HepG2 (cell line): Measurements from ENCODE around the gene TSC22D1. TPM values are rescaled to one million over a fixed set of nuclear protein-coding genes. Genes with fewer than 3 reads are reported as not detected.
A peak's percentile ranks its signal among the peaks of the same experiment; 100 is the strongest.

Source experiments
- CEBPZ ChIP-seq: IDR thresholded peaks from 2 replicates; pipeline ENCODE4 v1.6.1; 2012; ENCODE audit warnings: low read length, improper control_type of control experiment
- DPF2 ChIP-seq: sonication (generic); formaldehyde crosslinking; IDR thresholded peaks from 2 replicates; pipeline ENCODE4 v1.4.0; 2020; ENCODE audit warnings: mild to moderate bottlenecking, low read depth, missing genetic modification reagents, borderline replicate concordance
- ETV5 ChIP-seq: IDR thresholded peaks from 2 replicates; pipeline ENCODE4 v1.6.1; 2018; ENCODE audit warnings: missing biosample characterization, missing genetic modification reagents, inconsistent platforms, borderline replicate concordance
- HMGXB4 ChIP-seq, 2 experiments: sonication (generic) in 1 of 2; formaldehyde crosslinking in 1 of 2; IDR thresholded peaks; 2 replicates each; pipeline versions ENCODE4 v1.4.0 to v1.6.1; 2018 to 2020; ENCODE audit warnings: missing genetic modification reagents in 2 of 2, borderline replicate concordance in 1 of 2, low read depth in 1 of 2, mild to moderate bottlenecking in 1 of 2, missing biosample characterization in 1 of 2
- JARID2 ChIP-seq: sonication (generic); formaldehyde crosslinking; IDR thresholded peaks from 2 replicates; pipeline ENCODE4 v1.8.1; 2023; ENCODE audit warnings: missing genetic modification reagents, inconsistent platforms; ENCODE audit not compliant: insufficient replicate concordance
- KDM1A ChIP-seq: IDR thresholded peaks from 2 replicates; pipeline ENCODE4 v1.6.1; 2016; ENCODE audit warnings: missing compliant biosample characterization
- NCOA1 ChIP-seq: sonication (generic); formaldehyde crosslinking; IDR thresholded peaks from 2 replicates; pipeline ENCODE4 v1.9.0; 2021; ENCODE audit warnings: missing genetic modification reagents
- PTBP1 ChIP-seq: fragments of 200-400 bp; formaldehyde crosslinking; IDR thresholded peaks from 2 replicates; pipeline ENCODE4 v1.6.1; 2018; ENCODE audit warnings: low read length, low read depth; ENCODE audit not compliant: poor library complexity, severe bottlenecking
- THYN1 ChIP-seq: sonication (generic); formaldehyde crosslinking; IDR thresholded peaks from 2 replicates; pipeline ENCODE4 v1.8.1; 2023; ENCODE audit warnings: low read depth, mild to moderate bottlenecking, moderate library complexity, missing genetic modification reagents, borderline replicate concordance
- ZC3H13 ChIP-seq: sonication (generic); formaldehyde crosslinking; IDR thresholded peaks from 2 replicates; pipeline ENCODE4 v1.8.1; 2023; ENCODE audit warnings: mild to moderate bottlenecking, missing genetic modification reagents, moderate library complexity
- ZNF75D ChIP-seq: sonication (generic); formaldehyde crosslinking; IDR thresholded peaks from 2 replicates; pipeline ENCODE4 v1.8.1; 2023; ENCODE audit warnings: missing genetic modification reagents, mild to moderate bottlenecking, borderline replicate concordance
- ZNF878 ChIP-seq: sonication (generic); formaldehyde crosslinking; IDR thresholded peaks from 2 replicates; pipeline ENCODE4 v1.8.1; 2023; ENCODE audit warnings: mild to moderate bottlenecking, missing genetic modification reagents, moderate library complexity
- ZZZ3 ChIP-seq: sonication (generic); formaldehyde crosslinking; IDR thresholded peaks from 2 replicates; pipeline ENCODE4 v1.4.0; 2020; ENCODE audit warnings: missing genetic modification reagents, mild to moderate bottlenecking, borderline replicate concordance
- polyA plus RNA-seq, 8 experiments: library from polyadenylated mRNA; depleted of rRNA in 3 of 8; stranded (reverse) in 7 of 8; unstranded in 1 of 8; fragments of >200 nt; fragmentation: Illumina TruSeq in 4 of 8; extraction: Trizol in 4 of 8; gene quantifications; 2 replicates each; pipeline versions ENCODE4 v1.2.1 to v1.2.3, GENCODE V29; 2011 to 2016; ENCODE audit warnings: low read depth in 4 of 8, missing spikeins in 1 of 8, mixed read lengths in 1 of 8; ENCODE audit not compliant: insufficient read depth in 1 of 8
- total RNA-seq, 5 experiments: library from RNA; depleted of rRNA; stranded (reverse); fragments of >200 nt; fragmentation: Illumina TruSeq; extraction: Trizol; gene quantifications; 2 replicates each; pipeline ENCODE4 v1.2.3, GENCODE V29; 2016; ENCODE audit warnings: low read depth in 1 of 5
- TF ChIP-seq, protein P1 (sequence below): sonication (generic); formaldehyde crosslinking; IDR thresholded peaks from 2 replicates; pipeline ENCODE4 v1.4.0; 2020; ENCODE audit warnings: missing genetic modification reagents
- TF ChIP-seq, protein P2 (sequence below): sonication (generic); formaldehyde crosslinking; IDR thresholded peaks from 2 replicates; pipeline ENCODE4 v1.8.1; 2023; ENCODE audit warnings: mild to moderate bottlenecking, inconsistent platforms, moderate library complexity, missing genetic modification reagents, borderline replicate concordance

Gene TSC22D1
- total and polyA plus RNA-seq, 2 of the 13 experiments (the other 11 are each of a cell fraction or from before 2014, with no cell fraction given) = 18.4 to 35.7 TPM

GRCh38 chr13:44404261-44405132, 171.6 kb downstream of the TSC22D1 start (continued):
- no peak for TF ChIP-seq CEBPZ
- TF ChIP-seq, protein P1, sequence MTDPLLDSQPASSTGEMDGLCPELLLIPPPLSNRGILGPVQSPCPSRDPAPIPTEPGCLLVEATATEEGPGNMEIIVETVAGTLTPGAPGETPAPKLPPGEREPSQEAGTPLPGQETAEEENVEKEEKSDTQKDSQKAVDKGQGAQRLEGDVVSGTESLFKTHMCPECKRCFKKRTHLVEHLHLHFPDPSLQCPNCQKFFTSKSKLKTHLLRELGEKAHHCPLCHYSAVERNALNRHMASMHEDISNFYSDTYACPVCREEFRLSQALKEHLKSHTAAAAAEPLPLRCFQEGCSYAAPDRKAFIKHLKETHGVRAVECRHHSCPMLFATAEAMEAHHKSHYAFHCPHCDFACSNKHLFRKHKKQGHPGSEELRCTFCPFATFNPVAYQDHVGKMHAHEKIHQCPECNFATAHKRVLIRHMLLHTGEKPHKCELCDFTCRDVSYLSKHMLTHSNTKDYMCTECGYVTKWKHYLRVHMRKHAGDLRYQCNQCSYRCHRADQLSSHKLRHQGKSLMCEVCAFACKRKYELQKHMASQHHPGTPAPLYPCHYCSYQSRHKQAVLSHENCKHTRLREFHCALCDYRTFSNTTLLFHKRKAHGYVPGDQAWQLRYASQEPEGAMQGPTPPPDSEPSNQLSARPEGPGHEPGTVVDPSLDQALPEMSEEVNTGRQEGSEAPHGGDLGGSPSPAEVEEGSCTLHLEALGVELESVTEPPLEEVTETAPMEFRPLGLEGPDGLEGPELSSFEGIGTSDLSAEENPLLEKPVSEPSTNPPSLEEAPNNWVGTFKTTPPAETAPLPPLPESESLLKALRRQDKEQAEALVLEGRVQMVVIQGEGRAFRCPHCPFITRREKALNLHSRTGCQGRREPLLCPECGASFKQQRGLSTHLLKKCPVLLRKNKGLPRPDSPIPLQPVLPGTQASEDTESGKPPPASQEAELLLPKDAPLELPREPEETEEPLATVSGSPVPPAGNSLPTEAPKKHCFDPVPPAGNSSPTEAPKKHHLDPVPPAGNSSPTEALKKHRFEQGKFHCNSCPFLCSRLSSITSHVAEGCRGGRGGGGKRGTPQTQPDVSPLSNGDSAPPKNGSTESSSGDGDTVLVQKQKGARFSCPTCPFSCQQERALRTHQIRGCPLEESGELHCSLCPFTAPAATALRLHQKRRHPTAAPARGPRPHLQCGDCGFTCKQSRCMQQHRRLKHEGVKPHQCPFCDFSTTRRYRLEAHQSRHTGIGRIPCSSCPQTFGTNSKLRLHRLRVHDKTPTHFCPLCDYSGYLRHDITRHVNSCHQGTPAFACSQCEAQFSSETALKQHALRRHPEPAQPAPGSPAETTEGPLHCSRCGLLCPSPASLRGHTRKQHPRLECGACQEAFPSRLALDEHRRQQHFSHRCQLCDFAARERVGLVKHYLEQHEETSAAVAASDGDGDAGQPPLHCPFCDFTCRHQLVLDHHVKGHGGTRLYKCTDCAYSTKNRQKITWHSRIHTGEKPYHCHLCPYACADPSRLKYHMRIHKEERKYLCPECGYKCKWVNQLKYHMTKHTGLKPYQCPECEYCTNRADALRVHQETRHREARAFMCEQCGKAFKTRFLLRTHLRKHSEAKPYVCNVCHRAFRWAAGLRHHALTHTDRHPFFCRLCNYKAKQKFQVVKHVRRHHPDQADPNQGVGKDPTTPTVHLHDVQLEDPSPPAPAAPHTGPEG (CRISPR knock-in tag) = no peak
- peak; percentile 78 for TF ChIP-seq ZC3H13 (CRISPR knock-in tag)
- peak; percentile 75 for TF ChIP-seq ETV5
- TF ChIP-seq THYN1 (CRISPR knock-in tag) = no peak
- no peak for TF ChIP-seq ZZZ3
- peak; percentile 50; the same call in 1 of the 2 replicates for TF ChIP-seq ZNF878 (CRISPR knock-in tag)
- TF ChIP-seq HMGXB4 (CRISPR knock-in tag; IDR thresholded peaks at IDR 0.05; ENCODE audit: borderline replicate concordance in 1 of 2, low read depth in 1 of 2) = peak; percentile 77 to 81
- TF ChIP-seq PTBP1 = no peak
- TF ChIP-seq, protein P2, sequence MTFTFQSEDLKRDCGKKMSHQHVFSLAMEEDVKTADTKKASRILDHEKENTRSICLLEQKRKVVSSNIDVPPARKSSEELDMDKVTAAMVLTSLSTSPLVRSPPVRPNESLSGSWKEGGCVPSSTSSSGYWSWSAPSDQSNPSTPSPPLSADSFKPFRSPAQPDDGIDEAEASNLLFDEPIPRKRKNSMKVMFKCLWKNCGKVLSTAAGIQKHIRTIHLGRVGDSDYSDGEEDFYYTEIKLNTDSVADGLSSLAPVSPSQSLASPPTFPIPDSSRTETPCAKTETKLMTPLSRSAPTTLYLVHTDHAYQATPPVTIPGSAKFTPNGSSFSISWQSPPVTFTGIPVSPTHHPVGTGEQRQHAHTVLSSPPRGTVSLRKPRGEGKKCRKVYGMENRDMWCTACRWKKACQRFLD (CRISPR knock-in tag) = no peak
- TF ChIP-seq DPF2 = peak; percentile 93
- 0 out of 2 replicates have a peak, but pooled peaks have one; percentile 46 for TF ChIP-seq KDM1A (CRISPR knock-in tag)
- no peak for TF ChIP-seq ZNF75D
- no peak for TF ChIP-seq NCOA1 (CRISPR knock-in tag)
- TF ChIP-seq JARID2 (CRISPR knock-in tag) = no peak
